A549 (cell line): ENCODE measurements around the gene TMEM107. TPM values are rescaled to one million over a fixed set of nuclear protein-coding genes. Genes with fewer than 3 reads are reported as not detected.

Experiments
- ATAC-seq, 2 experiments: fragments of 200-7000 bp in 1 of 2; fragments of >200 bp in 1 of 2; cut with Nextera tagmentation in 1 of 2; cut with Tn5 transposase in 1 of 2; 3 replicates each; pipeline versions ENCODE4 v1.8.0 to v1.9.1; 2018 to 2020; ENCODE audit warnings: mild to moderate bottlenecking in 1 of 2, moderate library complexity in 1 of 2
- CTCF ChIA-PET: fragments of 300-600 bp; sonication (Branson Sonifier 250); formaldehyde crosslinking; extraction: SDS; loops from one replicate; lab custom pipeline; 2021; ENCODE audit warnings: antibody characterized with exemption, inconsistent platforms; lab: Yijun Ruan, JAX
- POLR2A ChIA-PET: fragments of 350-600 bp; formaldehyde crosslinking; extraction: SDS; loops from one replicate; lab custom pipeline; 2021; ENCODE audit warnings: antibody characterized with exemption, inconsistent platforms; lab: Yijun Ruan, JAX
- DNase-seq, 2 experiments: peaks; one replicate each; pipeline versions ENCODE4 v3.0.0 to v3.0.0-alpha.2; 2011 to 2016; ENCODE audit warnings: low read depth in 1 of 2, low spot score in 1 of 2
- FAIRE-seq: peaks from 2 replicates; lab custom pipeline; 2011; peaks lifted over from hg19 to GRCh38; lab: Jason Lieb, UNC
- H3K27ac ChIP-seq, 2 experiments: fragments of >200 bp; sonication (Bioruptor Twin); formaldehyde crosslinking; 3 replicates each; pipeline ENCODE4 v1.5.1; 2016 to 2017
- H3K4me1 ChIP-seq: fragments of >200 bp; sonication (Bioruptor Twin); formaldehyde crosslinking; 3 replicates; pipeline ENCODE4 v1.6.1; 2016
- H3K4me2 ChIP-seq: fragments of >200 bp; sonication (Bioruptor Twin); formaldehyde crosslinking; 3 replicates; pipeline ENCODE4 v1.6.1; 2016
- H3K4me3 ChIP-seq: fragments of >200 bp; sonication (Bioruptor Twin); formaldehyde crosslinking; 3 replicates; pipeline ENCODE4 v1.5.1; 2016
- H3K9me3 ChIP-seq: fragments of >200 bp; sonication (Bioruptor Twin); formaldehyde crosslinking; 3 replicates; pipeline ENCODE4 v1.6.1; 2016
- BCL3 ChIP-seq: fragments of >200 bp; sonication (Bioruptor Twin); formaldehyde crosslinking; IDR thresholded peaks from 3 replicates; pipeline ENCODE4 v1.6.1; 2016
- CEBPB ChIP-seq, 2 experiments: fragments of >200 bp in 1 of 2; sonication (Bioruptor Twin) in 1 of 2; formaldehyde crosslinking in 1 of 2; IDR thresholded peaks; 2 replicates each; pipeline ENCODE4 v1.6.1; 2012 to 2016
- E2F6 ChIP-seq: IDR thresholded peaks from 2 replicates; pipeline ENCODE4 v1.6.1; 2012; ENCODE audit warnings: low read depth, borderline replicate concordance
- EHMT2 ChIP-seq: fragments of 200-600 bp; sonication (generic); IDR thresholded peaks from 2 replicates; pipeline ENCODE4 v1.6.1; 2016; ENCODE audit warnings: antibody characterized with exemption, low read depth, mild to moderate bottlenecking, moderate library complexity
- ELK1 ChIP-seq: fragments of 150-350 bp; IDR thresholded peaks from 2 replicates; pipeline ENCODE4 v1.6.1; 2014; ENCODE audit warnings: low read depth, mild to moderate bottlenecking, low read length
- EP300 ChIP-seq, 2 experiments: fragments of >200 bp; sonication (Bioruptor Twin); formaldehyde crosslinking; IDR thresholded peaks; 2 replicates in 1 of 2; 3 replicates in 1 of 2; pipeline ENCODE4 v1.6.1; 2016 to 2017
- ESRRA ChIP-seq: fragments of 150-350 bp; IDR thresholded peaks from 2 replicates; pipeline ENCODE4 v1.6.1; 2014; ENCODE audit warnings: mild to moderate bottlenecking, low read length, borderline replicate concordance
- FOXS1 ChIP-seq: fragments of 250-450 bp; sonication (Bioruptor Pico); IDR thresholded peaks from 2 replicates; pipeline ENCODE4 v1.5.0; 2020; ENCODE audit warnings: mild to moderate bottlenecking, moderate library complexity
- GATA3 ChIP-seq: IDR thresholded peaks from 2 replicates; pipeline ENCODE4 v1.6.1; 2012; ENCODE audit warnings: borderline replicate concordance
- HES2 ChIP-seq: fragments of >200 bp; sonication (Bioruptor Twin); formaldehyde crosslinking; IDR thresholded peaks from 2 replicates; pipeline ENCODE4 v1.6.1; 2016
- HEYL ChIP-seq: fragments of 250-450 bp; sonication (Bioruptor Pico); IDR thresholded peaks from 2 replicates; pipeline ENCODE4 v1.8.0; 2021; ENCODE audit warnings: mild to moderate bottlenecking, moderate library complexity
- HMGXB4 ChIP-seq: fragments of 250-450 bp; sonication (Bioruptor Pico); IDR thresholded peaks from 2 replicates; pipeline ENCODE4 v1.5.0; 2021; ENCODE audit warnings: mild to moderate bottlenecking, moderate library complexity, borderline replicate concordance
- HOXA7 ChIP-seq: fragments of 250-450 bp; sonication (Bioruptor Pico); IDR thresholded peaks from 2 replicates; pipeline ENCODE4 v1.5.0; 2020; ENCODE audit warnings: mild to moderate bottlenecking, moderate library complexity
- HOXB13 ChIP-seq: fragments of 250-450 bp; sonication (Bioruptor Pico); IDR thresholded peaks from 2 replicates; pipeline ENCODE4 v1.5.0; 2020; ENCODE audit warnings: low read depth, mild to moderate bottlenecking, moderate library complexity
- HOXB5 ChIP-seq: fragments of 250-450 bp; sonication (Bioruptor Pico); IDR thresholded peaks from 2 replicates; pipeline ENCODE4 v1.5.0; 2020; ENCODE audit warnings: mild to moderate bottlenecking, moderate library complexity
- JUN ChIP-seq, 2 experiments: fragments of >200 bp; sonication (Bioruptor Twin); formaldehyde crosslinking; IDR thresholded peaks; 2 replicates in 1 of 2; 3 replicates in 1 of 2; pipeline ENCODE4 v1.6.1; 2016 to 2017
- JUNB ChIP-seq: fragments of >200 bp; sonication (Bioruptor Twin); formaldehyde crosslinking; IDR thresholded peaks from 2 replicates; pipeline ENCODE4 v1.6.1; 2016
- KDM1A ChIP-seq: fragments of 200-600 bp; sonication (generic); IDR thresholded peaks from 2 replicates; pipeline ENCODE4 v1.6.1; 2016; ENCODE audit warnings: low read depth, mild to moderate bottlenecking
- MAZ ChIP-seq: fragments of 150-350 bp; IDR thresholded peaks from 2 replicates; pipeline ENCODE4 v1.6.1; 2014; ENCODE audit warnings: antibody characterized with exemption, low read depth, low read length, borderline replicate concordance
- NPAS2 ChIP-seq: fragments of 250-450 bp; sonication (Bioruptor Pico); IDR thresholded peaks from 2 replicates; pipeline ENCODE4 v1.8.0; 2022; ENCODE audit warnings: mild to moderate bottlenecking, moderate library complexity, borderline replicate concordance
- NR3C1 ChIP-seq: fragments of >200 bp; sonication (Bioruptor Twin); formaldehyde crosslinking; IDR thresholded peaks from 3 replicates; pipeline ENCODE4 v1.6.1; 2017
- POLR2AphosphoS2 ChIP-seq: conservative IDR thresholded peaks from 2 replicates; pipeline ENCODE4 v1.6.1; 2012; ENCODE audit warnings: low read length, improper control_type of control experiment, inconsistent platforms
- RARB ChIP-seq: fragments of 250-450 bp; sonication (Bioruptor Pico); IDR thresholded peaks from 2 replicates; pipeline ENCODE4 v1.8.0; 2021; ENCODE audit warnings: mild to moderate bottlenecking, moderate library complexity
- RCOR1 ChIP-seq: fragments of 150-350 bp; IDR thresholded peaks from 2 replicates; pipeline ENCODE4 v1.6.1; 2014; ENCODE audit warnings: antibody characterized with exemption, low read length, low read depth
- RNF2 ChIP-seq: fragments of 200-600 bp; sonication (generic); IDR thresholded peaks from 2 replicates; pipeline ENCODE4 v1.6.1; 2016; ENCODE audit warnings: low read depth, mild to moderate bottlenecking, antibody characterized with exemption, moderate library complexity, borderline replicate concordance
- SREBF2 ChIP-seq: fragments of 450-650 bp; IDR thresholded peaks from 2 replicates; pipeline ENCODE4 v1.6.1; 2014; ENCODE audit warnings: mild to moderate bottlenecking, moderate library complexity
- TFCP2L1 ChIP-seq: fragments of 250-450 bp; sonication (Bioruptor Pico); IDR thresholded peaks from 2 replicates; pipeline ENCODE4 v1.5.0; 2021; ENCODE audit warnings: mild to moderate bottlenecking
- ZC3H11A ChIP-seq: fragments of 450-650 bp; IDR thresholded peaks from 2 replicates; pipeline ENCODE4 v1.6.1; 2014; ENCODE audit warnings: antibody characterized with exemption, mild to moderate bottlenecking
- ZNF302 ChIP-seq: fragments of 250-450 bp; sonication (Bioruptor Pico); IDR thresholded peaks from 2 replicates; pipeline ENCODE4 v1.9.0; 2021; ENCODE audit warnings: inconsistent platforms, mild to moderate bottlenecking, moderate library complexity
- WGBS: methylation state at CpG from one replicate; pipeline ENCODE4 v1.1.6; 2017; ENCODE audit errors: missing lambda C conversion rate; 5-methylcytosine and 5-hydroxymethylcytosine counted together
- polyA plus RNA-seq, 4 experiments: library from polyadenylated mRNA; depleted of rRNA in 3 of 4; stranded (reverse); fragments of >200 nt; fragmentation: RNase III in 1 of 4; extraction: RNeasy Plus Mini Kit Qiagen cat#74134 plus additional on column Dnase treatment in 1 of 4; gene quantifications; 2 replicates in 3 of 4; 3 replicates in 1 of 4; pipeline ENCODE4 v1.2.3, GENCODE V29; 2011 to 2017
- TF ChIP-seq, protein P1 (sequence below): IDR thresholded peaks from 2 replicates; pipeline ENCODE4 v1.6.1; 2012

Gene TMEM107
- polyA plus RNA-seq, 2 of the 4 experiments (the other 2 are of a cell fraction) = 17.0 to 22.8 TPM

DNA sequence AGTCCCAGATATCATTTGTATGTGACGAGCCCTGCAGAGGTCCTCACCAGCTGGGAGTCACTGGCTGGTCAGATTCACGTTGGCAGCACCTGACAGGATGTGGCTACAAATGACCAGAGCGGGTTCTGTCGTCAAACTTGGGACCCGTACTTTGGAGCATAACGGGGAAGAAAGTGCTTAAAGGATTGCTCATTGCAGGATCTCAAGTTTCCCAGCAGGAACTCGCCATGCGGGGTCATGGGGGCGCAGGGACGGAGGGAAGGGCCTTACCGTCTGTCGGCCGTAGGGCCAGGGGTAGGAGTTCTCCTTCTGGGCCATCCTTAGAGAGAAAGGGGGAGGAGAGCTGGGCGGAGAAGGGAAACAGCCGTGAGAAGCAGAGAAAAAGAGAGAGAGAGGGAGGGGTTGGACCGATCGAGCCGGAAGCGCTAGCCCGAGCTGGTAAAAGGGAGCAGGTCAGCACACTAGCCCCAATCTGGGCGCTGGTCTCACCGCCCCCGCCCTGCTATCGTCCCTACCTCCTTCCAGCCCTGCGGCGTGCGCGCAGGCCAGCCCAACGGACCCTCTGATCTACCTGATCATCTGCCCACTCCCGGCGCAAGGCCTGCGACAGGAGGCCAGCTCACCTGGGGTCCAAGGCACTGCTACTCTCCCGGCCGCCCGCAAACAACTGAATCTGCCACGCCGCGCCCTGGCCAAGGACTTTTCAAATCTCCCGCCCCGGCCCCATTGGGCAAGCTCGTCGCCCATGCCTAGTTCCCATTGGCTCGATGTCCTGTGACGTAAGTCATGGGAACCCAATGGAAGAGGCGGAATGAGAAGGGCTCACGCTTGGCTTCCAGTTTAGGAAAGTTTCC, 34.0 kb upstream of the TMEM107 start, which contains the start of gene AURKB:
Gene AURKB, minus strand, starts transcription at position 669 of the 854 bp plus-strand sequence. Its CDS starts 351 bp downstream, at position 318.
- POLR2A ChIA-PET = interaction anchor here (0.7 to 4.6 kb wide), 12 partner anchors 11 to 85 kb away, joined by 3 to 31 read pairs (median 4); partner anchors contain the start of gene SLC25A35
- H3K4me1 ChIP-seq = peaks cover 19% of the 10 kb centered on the region
- peak within 1 kb of the TSS; percentile 78 to 89 for H3K27ac ChIP-seq
- ATAC-seq (peak; percentile 94 to 99), DNase-seq (peak; percentile 98), FAIRE-seq (peak; percentile 92)
- H3K4me2 ChIP-seq = peak within 1 kb of the TSS; percentile 80
- under 1% methylated on average over 46 of the region's 46 CpGs for WGBS
- H3K4me3 ChIP-seq = peak within 1 kb of the TSS; percentile 64
- H3K9me3 ChIP-seq = no peaks in the 10 kb centered on the region
- CTCF ChIA-PET = interaction anchor here (0.6 to 17.8 kb wide), 13 partner anchors 9 to 929 kb away, joined by 3 to 164 read pairs (median 4); partner anchors contain the start of gene BORCS6
- no peak for TF ChIP-seq SREBF2
- no peak for TF ChIP-seq POLR2AphosphoS2
- peak; percentile 98 for TF ChIP-seq E2F6
- TF ChIP-seq EP300 (IDR thresholded peaks at IDR 0.05) = no peak
- no peak; the same call in 1 of the 2 replicates for TF ChIP-seq GATA3
- TF ChIP-seq EHMT2 = no peak
- TF ChIP-seq FOXS1 (CRISPR knock-in tag) = no peak
- TF ChIP-seq JUNB = no peak
- peak; percentile 24 to 73; a peak in 3 of 4 replicates for TF ChIP-seq CEBPB (IDR thresholded peaks at IDR 0.05)
- peak; percentile 75 for TF ChIP-seq TFCP2L1 (CRISPR knock-in tag)
- TF ChIP-seq KDM1A = peak; percentile 13; the same call in 1 of the 2 replicates
- no peak for TF ChIP-seq RARB (CRISPR knock-in tag)
- no peak for TF ChIP-seq HOXB5 (CRISPR knock-in tag)
- peak in 1 of 2 experiments; percentile 94; a peak in 3 of 5 replicates for TF ChIP-seq JUN (IDR thresholded peaks at IDR 0.05)
- TF ChIP-seq MAZ = 0 out of 2 replicates have a peak, but pooled peaks have one; percentile 42
- TF ChIP-seq HES2 = no peak
- no peak for TF ChIP-seq NPAS2 (CRISPR knock-in tag)
- TF ChIP-seq, protein P1, sequence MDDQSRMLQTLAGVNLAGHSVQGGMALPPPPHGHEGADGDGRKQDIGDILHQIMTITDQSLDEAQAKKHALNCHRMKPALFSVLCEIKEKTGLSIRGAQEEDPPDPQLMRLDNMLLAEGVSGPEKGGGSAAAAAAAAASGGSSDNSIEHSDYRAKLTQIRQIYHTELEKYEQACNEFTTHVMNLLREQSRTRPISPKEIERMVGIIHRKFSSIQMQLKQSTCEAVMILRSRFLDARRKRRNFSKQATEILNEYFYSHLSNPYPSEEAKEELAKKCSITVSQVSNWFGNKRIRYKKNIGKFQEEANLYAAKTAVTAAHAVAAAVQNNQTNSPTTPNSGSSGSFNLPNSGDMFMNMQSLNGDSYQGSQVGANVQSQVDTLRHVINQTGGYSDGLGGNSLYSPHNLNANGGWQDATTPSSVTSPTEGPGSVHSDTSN = peak; percentile 60; the same call in 1 of the 2 replicates
- TF ChIP-seq HMGXB4 (CRISPR knock-in tag) = peak; percentile 70; the same call in 1 of the 2 replicates
- TF ChIP-seq HOXA7 (CRISPR knock-in tag) = no peak
- no peak for TF ChIP-seq RCOR1
- no peak for TF ChIP-seq ZC3H11A
- no peak for TF ChIP-seq HOXB13 (CRISPR knock-in tag)
- no peak for TF ChIP-seq RNF2
- no peak for TF ChIP-seq ELK1
- no peak for TF ChIP-seq ESRRA
- TF ChIP-seq BCL3 = peak; percentile 76; the same call in 2 of the 3 replicates
- TF ChIP-seq NR3C1 = no peak
- TF ChIP-seq HEYL (CRISPR knock-in tag) = no peak
- TF ChIP-seq ZNF302 = no peak
